Osteoblast (primary cell): ENCODE measurements around the gene PALB2. TPM values are rescaled to one million over a fixed set of nuclear protein-coding genes. Genes with fewer than 3 reads are reported as not detected.
A peak's percentile ranks its signal among the peaks of the same experiment; 100 is the strongest.

Source experiments
- DNase-seq: peaks from one replicate; pipeline ENCODE4 v3.0.0; 2011; ENCODE audit warnings: low spot score, mixed read lengths; ENCODE audit not compliant: insufficient read length; ENCODE audit errors: missing footprints
- H2AFZ ChIP-seq: 2 replicates; pipeline ENCODE4 v1.6.0; 2011; ENCODE audit warnings: mild to moderate bottlenecking, low read length
- H3K27ac ChIP-seq: 2 replicates; pipeline ENCODE4 v1.5.1; 2011; ENCODE audit warnings: mild to moderate bottlenecking, low read depth, low read length, moderate library complexity
- H3K27me3 ChIP-seq: 2 replicates; pipeline ENCODE4 v1.6.0; 2012; ENCODE audit warnings: mild to moderate bottlenecking, control low read depth, inconsistent platforms, low read length, moderate library complexity; ENCODE audit not compliant: insufficient read depth
- H3K36me3 ChIP-seq: 2 replicates; pipeline ENCODE4 v1.5.1; 2011; ENCODE audit warnings: mild to moderate bottlenecking, low read length, control low read depth, moderate library complexity; ENCODE audit not compliant: insufficient read depth
- H3K4me1 ChIP-seq: 2 replicates; pipeline ENCODE4 v1.5.1; 2011; ENCODE audit warnings: mild to moderate bottlenecking, low read length, control low read depth, moderate library complexity; ENCODE audit not compliant: insufficient read depth
- H3K4me2 ChIP-seq: 2 replicates; pipeline ENCODE4 v1.6.0; 2011; ENCODE audit warnings: mild to moderate bottlenecking, low read length; ENCODE audit not compliant: insufficient read depth
- H3K4me3 ChIP-seq: fragments of 200-600 bp; sonication (generic); 3 replicates; pipeline ENCODE4 v1.5.1; 2012; ENCODE audit warnings: mild to moderate bottlenecking, low read length, inconsistent platforms; ENCODE audit not compliant: insufficient read depth
- H3K79me2 ChIP-seq: 2 replicates; pipeline ENCODE4 v1.6.0; 2012; ENCODE audit warnings: mild to moderate bottlenecking, low read length, control low read depth, inconsistent platforms; ENCODE audit not compliant: insufficient read depth
- H3K9me3 ChIP-seq: 2 replicates; pipeline ENCODE4 v1.5.1; 2011; ENCODE audit warnings: low read depth, low read length, control low read depth
- H4K20me1 ChIP-seq: 2 replicates; pipeline ENCODE4 v1.6.0; 2012; ENCODE audit warnings: mild to moderate bottlenecking, low read length, control low read depth; ENCODE audit not compliant: insufficient read depth
- total RNA-seq: library from RNA; depleted of rRNA; stranded (reverse); fragments of >200 nt; gene quantifications from 2 replicates; pipeline ENCODE4 v1.2.3, GENCODE V29; 2012
- TF ChIP-seq, protein P1 (sequence below): IDR thresholded peaks from 2 replicates; pipeline ENCODE4 v1.5.1; 2011; ENCODE audit warnings: mild to moderate bottlenecking, low read depth, low read length, moderate library complexity; ENCODE audit errors: extremely low read depth

PALB2 gene
- total RNA-seq, 1 donor: 14.8 TPM

GRCh38 chr16:23563186-23563585 is 77.9 kb downstream of the PALB2 start:
- Histone ChIP-seq H2AFZ (no peak overlapping the region), H3K4me2 (no peak overlapping the region), H3K4me1 (peaks cover 13% of the 10 kb centered on the region), H3K27me3 (no peaks in the 10 kb centered on the region), H4K20me1 (peaks cover 37% of the 10 kb centered on the region), H3K79me2 (peaks cover 54% of the 10 kb centered on the region), H3K36me3 (peaks cover 91% of the 10 kb centered on the region), H3K9me3 (no peaks in the 10 kb centered on the region), H3K27ac (no peak overlapping the region), H3K4me3 (no peak overlapping the region)
- DNase-seq: no peak
- TF ChIP-seq, protein P1, sequence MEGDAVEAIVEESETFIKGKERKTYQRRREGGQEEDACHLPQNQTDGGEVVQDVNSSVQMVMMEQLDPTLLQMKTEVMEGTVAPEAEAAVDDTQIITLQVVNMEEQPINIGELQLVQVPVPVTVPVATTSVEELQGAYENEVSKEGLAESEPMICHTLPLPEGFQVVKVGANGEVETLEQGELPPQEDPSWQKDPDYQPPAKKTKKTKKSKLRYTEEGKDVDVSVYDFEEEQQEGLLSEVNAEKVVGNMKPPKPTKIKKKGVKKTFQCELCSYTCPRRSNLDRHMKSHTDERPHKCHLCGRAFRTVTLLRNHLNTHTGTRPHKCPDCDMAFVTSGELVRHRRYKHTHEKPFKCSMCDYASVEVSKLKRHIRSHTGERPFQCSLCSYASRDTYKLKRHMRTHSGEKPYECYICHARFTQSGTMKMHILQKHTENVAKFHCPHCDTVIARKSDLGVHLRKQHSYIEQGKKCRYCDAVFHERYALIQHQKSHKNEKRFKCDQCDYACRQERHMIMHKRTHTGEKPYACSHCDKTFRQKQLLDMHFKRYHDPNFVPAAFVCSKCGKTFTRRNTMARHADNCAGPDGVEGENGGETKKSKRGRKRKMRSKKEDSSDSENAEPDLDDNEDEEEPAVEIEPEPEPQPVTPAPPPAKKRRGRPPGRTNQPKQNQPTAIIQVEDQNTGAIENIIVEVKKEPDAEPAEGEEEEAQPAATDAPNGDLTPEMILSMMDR: no peak

GRCh38 chr16:23562505-23562904 is 78.6 kb downstream of the PALB2 start:
- H3K27me3 ChIP-seq: no peaks in the 10 kb centered on the region
- H4K20me1 ChIP-seq: peaks cover 37% of the 10 kb centered on the region
- H3K4me1 ChIP-seq: peaks cover 14% of the 10 kb centered on the region
- H3K9me3 ChIP-seq: no peaks in the 10 kb centered on the region
- TF ChIP-seq, protein P1: no peak
- peaks cover 55% of the 10 kb centered on the region for H3K79me2 ChIP-seq
- no peak overlapping the region for H3K4me2 ChIP-seq
- H3K4me3 ChIP-seq: no peak overlapping the region
- no peak overlapping the region for H3K27ac ChIP-seq
- H3K36me3 ChIP-seq: peaks cover 84% of the 10 kb centered on the region
- DNase-seq: no peak
- no peak overlapping the region for H2AFZ ChIP-seq

GRCh38 chr16:23561586-23561985 is 79.5 kb downstream of the PALB2 start:
- Histone ChIP-seq H3K79me2 (peaks cover 58% of the 10 kb centered on the region), H2AFZ (no peak overlapping the region), H3K27ac (no peak overlapping the region), H3K36me3 (peaks cover 75% of the 10 kb centered on the region), H4K20me1 (peaks cover 37% of the 10 kb centered on the region), H3K9me3 (no peaks in the 10 kb centered on the region), H3K4me3 (no peak overlapping the region), H3K27me3 (no peaks in the 10 kb centered on the region), H3K4me2 (no peak overlapping the region), H3K4me1 (peaks cover 16% of the 10 kb centered on the region)
- DNase-seq: no peak
- TF ChIP-seq, protein P1: no peak

DNA sequence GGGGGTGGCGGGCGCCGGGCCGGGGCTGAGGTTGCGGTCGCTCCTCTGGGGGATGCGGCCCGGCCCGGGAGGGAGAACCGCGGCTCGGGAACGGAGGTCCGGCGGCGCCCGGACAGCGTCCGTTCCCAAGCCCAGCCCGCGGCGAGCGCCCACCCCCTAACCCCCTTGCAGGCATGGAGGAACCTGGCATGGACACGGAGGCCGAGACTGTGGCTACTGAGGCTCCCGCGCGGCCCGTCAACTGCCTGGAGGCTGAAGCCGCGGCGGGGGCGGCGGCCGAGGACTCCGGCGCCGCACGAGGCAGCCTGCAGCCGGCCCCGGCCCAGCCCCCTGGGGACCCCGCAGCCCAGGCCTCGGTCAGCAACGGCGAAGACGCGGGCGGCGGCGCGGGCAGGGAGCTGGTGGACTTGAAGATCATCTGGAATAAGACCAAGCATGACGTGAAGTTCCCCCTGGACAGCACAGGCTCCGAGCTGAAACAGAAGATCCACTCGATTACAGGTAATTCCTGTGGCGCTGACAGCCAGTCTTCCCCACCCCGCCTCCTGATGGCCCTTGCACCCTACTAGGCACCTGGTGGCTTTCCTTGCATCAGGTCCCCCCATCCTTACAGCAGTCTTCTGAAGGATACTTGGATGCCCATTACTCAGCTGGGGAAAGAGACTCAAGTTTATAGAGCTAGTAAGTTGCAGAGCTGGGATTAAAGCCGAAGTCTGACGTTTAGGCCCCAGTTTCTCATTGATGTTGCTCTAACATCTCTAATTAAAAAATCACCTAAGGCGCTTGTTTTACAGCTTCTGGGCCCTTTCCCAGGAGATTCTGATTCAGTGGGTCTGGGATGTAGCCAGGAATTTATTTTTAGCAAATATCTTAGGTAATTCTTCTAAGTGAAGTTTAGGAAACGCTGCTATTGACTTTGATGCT is 83.1 kb downstream of the PALB2 start:
- Histone ChIP-seq H3K4me1 (peaks cover 18% of the 10 kb centered on the region), H3K9me3 (no peaks in the 10 kb centered on the region), H3K79me2 (peaks cover 70% of the 10 kb centered on the region), H3K27me3 (no peaks in the 10 kb centered on the region), H3K4me3 (peak overlapping the region; percentile 85), H3K27ac (peak overlapping the region; percentile 92), H2AFZ (peak overlapping the region; percentile 70), H4K20me1 (peaks cover 21% of the 10 kb centered on the region), H3K36me3 (peaks cover 42% of the 10 kb centered on the region), H3K4me2 (peak overlapping the region; percentile 89)
- DNase-seq: peak; percentile 73
- TF ChIP-seq, protein P1: no peak
